Activated CD4-positive, alpha-beta T cell treated with anti-CD3 and anti-CD28 coated beads, Interleukin-2, amount 10 ng/mL, durations not matched to agents 24 days and 14 days (primary cell): ENCODE data around the gene FAM107B. TPM values are rescaled to one million over a fixed set of nuclear protein-coding genes. Genes with fewer than 3 reads are reported as not detected.

Experiments used
- DNase-seq: peaks from one replicate; pipeline ENCODE4 v3.0.0; 2022
- H3K27ac Mint-ChIP-seq: one replicate; pipeline ENCODE4 v1.8.0; 2022; ENCODE audit warnings: mild to moderate bottlenecking, mixed read lengths
- H3K27me3 Mint-ChIP-seq: one replicate; pipeline ENCODE4 v1.8.0; 2022; ENCODE audit warnings: mixed read lengths
- H3K36me3 Mint-ChIP-seq: one replicate; pipeline ENCODE4 v1.8.0; 2022; ENCODE audit warnings: low read depth, mild to moderate bottlenecking, mixed read lengths
- H3K4me1 Mint-ChIP-seq: one replicate; pipeline ENCODE4 v1.8.0; 2021; ENCODE audit warnings: mixed read lengths
- H3K4me3 Mint-ChIP-seq: one replicate; pipeline ENCODE4 v1.8.0; 2022; ENCODE audit warnings: mild to moderate bottlenecking, moderate library complexity, mixed read lengths
- H3K9me3 Mint-ChIP-seq: one replicate; pipeline ENCODE4 v1.8.0; 2021; ENCODE audit warnings: mixed read lengths
- intact Hi-C: fragments of 100-400 bp; cut with micrococcal nuclease; formaldehyde crosslinking; loops from one replicate; pipeline ENCODE4 v1.15.1; 2023
- total RNA-seq: library from RNA; stranded (reverse); gene quantifications from 2 replicates; pipeline ENCODE4 v1.2.3, GENCODE V29; 2022

FAM107B gene
- total RNA-seq, 1 donor from 2014 or later = 113 TPM

- Mint-ChIP-seq H3K4me3 (no peak overlapping the region), H3K27me3 (peaks cover 34% of the 10 kb centered on the region), H3K27ac (peak overlapping the region; percentile 27), H3K36me3 (no peaks in the 10 kb centered on the region), H3K9me3 (no peaks in the 10 kb centered on the region), H3K4me1 (no peaks in the 10 kb centered on the region)
- no peak for DNase-seq
- intact Hi-C loops = no loop called here
Observed at GRCh38 chr10:14801723-14802122, 27.0 kb upstream of the FAM107B start.

- Mint-ChIP-seq H3K36me3 (no peaks in the 10 kb centered on the region), H3K9me3 (no peaks in the 10 kb centered on the region), H3K27me3 (peaks cover 32% of the 10 kb centered on the region), H3K4me1 (no peaks in the 10 kb centered on the region), H3K4me3 (no peak overlapping the region), H3K27ac (no peak overlapping the region)
- DNase-seq = no peak
- intact Hi-C loops = no loop called here
Observed at GRCh38 chr10:14800397-14800796, 25.7 kb upstream of the FAM107B start.

- H3K27me3 Mint-ChIP-seq = peaks cover 32% of the 10 kb centered on the region
- DNase-seq = no peak
- H3K4me3 Mint-ChIP-seq = no peak overlapping the region
- no peaks in the 10 kb centered on the region for H3K9me3 Mint-ChIP-seq
- intact Hi-C loops = no loop called here
- no peaks in the 10 kb centered on the region for H3K4me1 Mint-ChIP-seq
- no peak overlapping the region for H3K27ac Mint-ChIP-seq
- no peaks in the 10 kb centered on the region for H3K36me3 Mint-ChIP-seq
Observed at GRCh38 chr10:14798636-14799035, 23.9 kb upstream of the FAM107B start.

GRCh38 chr10:14787938-14788337 lies 13.2 kb upstream of the FAM107B start:
- intact Hi-C loops = no loop called here
- no peaks in the 10 kb centered on the region for H3K4me1 Mint-ChIP-seq
- H3K27me3 Mint-ChIP-seq = no peaks in the 10 kb centered on the region
- DNase-seq = no peak
- H3K9me3 Mint-ChIP-seq = peaks cover 6% of the 10 kb centered on the region
- peaks cover 1% of the 10 kb centered on the region for H3K36me3 Mint-ChIP-seq
- H3K4me3 Mint-ChIP-seq = no peak overlapping the region
- H3K27ac Mint-ChIP-seq = no peak overlapping the region

GRCh38 chr10:14784459-14785055 lies 9.9 kb upstream of the FAM107B start:
- Mint-ChIP-seq H3K27ac (no peak overlapping the region), H3K4me3 (no peak overlapping the region), H3K27me3 (no peaks in the 10 kb centered on the region), H3K9me3 (peaks cover 5% of the 10 kb centered on the region), H3K36me3 (peaks cover 1% of the 10 kb centered on the region), H3K4me1 (peaks cover 7% of the 10 kb centered on the region)
- DNase-seq = no peak
- intact Hi-C loops = no loop called here

- intact Hi-C loops = no loop called here
- Mint-ChIP-seq H3K27ac (no peak overlapping the region), H3K4me1 (peaks cover 9% of the 10 kb centered on the region), H3K9me3 (no peaks in the 10 kb centered on the region), H3K36me3 (peaks cover 1% of the 10 kb centered on the region), H3K4me3 (no peak overlapping the region), H3K27me3 (no peaks in the 10 kb centered on the region)
- peak; percentile 57 for DNase-seq
Observed at GRCh38 chr10:14782691-14783363, 8.1 kb upstream of the FAM107B start.

GRCh38 chr10:14781763-14782162 lies 7.1 kb upstream of the FAM107B start:
- H3K4me3 Mint-ChIP-seq = no peak overlapping the region
- peaks cover 1% of the 10 kb centered on the region for H3K36me3 Mint-ChIP-seq
- no peak for DNase-seq
- H3K27ac Mint-ChIP-seq = no peak overlapping the region
- no peaks in the 10 kb centered on the region for H3K27me3 Mint-ChIP-seq
- intact Hi-C loops = no loop called here
- peaks cover 9% of the 10 kb centered on the region for H3K4me1 Mint-ChIP-seq
- H3K9me3 Mint-ChIP-seq = no peaks in the 10 kb centered on the region

- no peak for DNase-seq
- H3K4me1 Mint-ChIP-seq = peaks cover 9% of the 10 kb centered on the region
- H3K27me3 Mint-ChIP-seq = peaks cover 4% of the 10 kb centered on the region
Observed at GRCh38 chr10:14779001-14779651, 4.4 kb upstream of the FAM107B start.

GRCh38 chr10:14776546-14776945 lies 1.8 kb upstream of the FAM107B start:
- Mint-ChIP-seq H3K4me3 (no peak overlapping the region), H3K9me3 (peaks cover 4% of the 10 kb centered on the region), H3K4me1 (peaks cover 4% of the 10 kb centered on the region), H3K27ac (no peak overlapping the region), H3K27me3 (peaks cover 10% of the 10 kb centered on the region), H3K36me3 (no peaks in the 10 kb centered on the region)
- intact Hi-C loops = no loop called here
- DNase-seq = no peak

More at GRCh38 chr10:14779001-14779651, 4.4 kb upstream of the FAM107B start:
- intact Hi-C loops = no loop called here
- H3K27ac Mint-ChIP-seq = no peak overlapping the region
- H3K36me3 Mint-ChIP-seq = no peaks in the 10 kb centered on the region
- H3K4me3 Mint-ChIP-seq = no peak overlapping the region
- H3K9me3 Mint-ChIP-seq = peaks cover 1% of the 10 kb centered on the region

- intact Hi-C loops = no loop called here
- no peaks in the 10 kb centered on the region for H3K36me3 Mint-ChIP-seq
- no peak overlapping the region for H3K27ac Mint-ChIP-seq
Observed at GRCh38 chr10:14775656-14776055, 959 bp upstream of the FAM107B start.

GRCh38 chr10:14774214-14774580 lies 500 bp downstream of the FAM107B start:
- intact Hi-C loops = no loop called here
- Mint-ChIP-seq H3K36me3 (no peaks in the 10 kb centered on the region), H3K4me3 (no peak overlapping the region), H3K9me3 (peaks cover 4% of the 10 kb centered on the region), H3K27ac (no peak overlapping the region), H3K27me3 (peaks cover 10% of the 10 kb centered on the region), H3K4me1 (peaks cover 4% of the 10 kb centered on the region)
- no peak for DNase-seq

More at GRCh38 chr10:14775656-14776055, 959 bp upstream of the FAM107B start:
- Mint-ChIP-seq H3K4me3 (no peak overlapping the region), H3K9me3 (peaks cover 4% of the 10 kb centered on the region), H3K4me1 (peaks cover 4% of the 10 kb centered on the region), H3K27me3 (peaks cover 10% of the 10 kb centered on the region)
- no peak for DNase-seq

GRCh38 chr10:14773551-14774213 lies 1.0 kb downstream of the FAM107B start:
- no peak overlapping the region for H3K4me3 Mint-ChIP-seq
- H3K4me1 Mint-ChIP-seq = peaks cover 4% of the 10 kb centered on the region
- DNase-seq = no peak
- intact Hi-C loops = no loop called here
- H3K9me3 Mint-ChIP-seq = peaks cover 4% of the 10 kb centered on the region
- H3K27me3 Mint-ChIP-seq = peaks cover 10% of the 10 kb centered on the region
- H3K36me3 Mint-ChIP-seq = no peaks in the 10 kb centered on the region
- H3K27ac Mint-ChIP-seq = no peak overlapping the region

GRCh38 chr10:14772399-14772798 lies 2.3 kb downstream of the FAM107B start:
- no peaks in the 10 kb centered on the region for H3K36me3 Mint-ChIP-seq
- peaks cover 4% of the 10 kb centered on the region for H3K9me3 Mint-ChIP-seq
- no peak overlapping the region for H3K27ac Mint-ChIP-seq
- H3K27me3 Mint-ChIP-seq = peaks cover 11% of the 10 kb centered on the region
- intact Hi-C loops = no loop called here
- no peak overlapping the region for H3K4me3 Mint-ChIP-seq
- peaks cover 2% of the 10 kb centered on the region for H3K4me1 Mint-ChIP-seq
- no peak for DNase-seq

GRCh38 chr10:14770927-14771326 lies 3.8 kb downstream of the FAM107B start:
- H3K27me3 Mint-ChIP-seq = peaks cover 17% of the 10 kb centered on the region
- H3K4me3 Mint-ChIP-seq = no peak overlapping the region
- no peak for DNase-seq
- no peaks in the 10 kb centered on the region for H3K36me3 Mint-ChIP-seq
- H3K4me1 Mint-ChIP-seq = peaks cover 2% of the 10 kb centered on the region
- H3K27ac Mint-ChIP-seq = no peak overlapping the region
- H3K9me3 Mint-ChIP-seq = peaks cover 4% of the 10 kb centered on the region
- intact Hi-C loops = no loop called here
